Measurements from ENCODE around the gene ZNF546. TPM values are rescaled to one million over a fixed set of nuclear protein-coding genes. Genes with fewer than 3 reads are reported as not detected.

The ZNF546 gene
- total and polyA plus RNA-seq, 2 donors (not counting 1 experiment from before 2014, with no cell fraction given): 1.8 to 15.7 TPM

DNA sequence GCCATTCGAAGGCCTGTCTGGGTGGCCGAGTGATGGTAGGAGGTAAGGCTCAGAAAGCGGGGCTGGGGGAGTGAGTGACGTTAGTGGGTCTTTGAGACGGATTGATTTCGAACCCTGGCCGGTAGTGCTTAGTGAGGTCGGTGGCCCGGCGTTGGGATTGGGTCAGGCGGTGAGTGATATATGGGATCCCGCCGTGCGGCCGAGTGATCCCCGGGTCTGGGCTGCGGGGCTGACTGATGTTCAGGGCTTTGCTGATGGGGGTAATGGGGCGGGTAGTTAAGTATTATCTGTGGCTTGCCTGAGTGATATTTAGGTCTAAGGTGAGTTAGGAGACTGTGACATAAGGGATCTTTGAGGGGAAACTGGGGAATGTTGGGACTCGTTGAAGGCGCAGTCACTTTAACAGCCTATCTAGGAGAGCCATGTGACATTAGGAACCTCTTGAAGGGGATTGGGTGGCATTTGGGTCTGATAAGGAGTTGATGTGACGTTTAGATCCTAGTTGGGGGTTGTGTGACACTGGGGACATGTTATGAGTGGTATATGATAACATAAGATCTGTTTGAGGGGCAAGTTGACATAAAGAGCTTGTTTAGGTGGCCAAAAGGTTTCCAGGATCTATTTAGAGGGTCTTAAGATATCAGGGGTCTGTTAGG, 25.4 kb upstream of the ZNF546 start:
- H3K4me3 Mint-ChIP-seq: peak overlapping the region; percentile 92
- Histone ChIP-seq H3K27me3 (replicated peaks in 1 of 4; ENCODE audit: control extremely low read depth in 1 of 4, control insufficient read depth in 3 of 4, insufficient read depth in 4 of 4, low read length in 3 of 4) (no peaks in the 10 kb centered on the region), H3K4me1 (ENCODE audit: control insufficient read depth in 2 of 2, insufficient read depth in 2 of 2, low read length in 2 of 2) (peaks cover 23 to 25% of the 10 kb centered on the region in 2 donors), H3K27ac (ENCODE audit: low read length in 2 of 2) (peak overlapping the region; percentile 87 to 95), H3K9me3 (ENCODE audit: control extremely low read depth in 1 of 3, control insufficient read depth in 2 of 3, insufficient read depth in 1 of 3, low read length in 2 of 3) (no peaks in the 10 kb centered on the region), H3K9ac (ENCODE audit: low read length) (peak overlapping the region; percentile 98), H3K4me3 (ENCODE audit: control extremely low read depth in 1 of 5, extremely low read depth in 1 of 5, insufficient read depth in 1 of 5, low read depth in 2 of 5, low read length in 4 of 5) (peak overlapping the region; percentile 76 to 96 (median 89)), H3K36me3 (replicated peaks in 1 of 2; ENCODE audit: control extremely low read depth in 1 of 2, control insufficient read depth in 1 of 2, extremely low read depth in 1 of 2, insufficient read depth in 2 of 2, low read length in 1 of 2) (peaks cover 1 to 34% of the 10 kb centered on the region in 2 experiments), H3K4me2 (replicated peaks; ENCODE audit: low read depth, low read length, poor library complexity, severe bottlenecking) (peak overlapping the region; percentile 88), H4K20me1 (ENCODE audit: control insufficient read depth, insufficient read depth, low read length, poor library complexity, severe bottlenecking) (peaks cover 14% of the 10 kb centered on the region), H2AFZ (ENCODE audit: insufficient read depth, low read depth, low read length, poor library complexity, severe bottlenecking) (peak overlapping the region; percentile 95), H3K79me2 (ENCODE audit: control insufficient read depth, insufficient read depth, low read length) (peaks cover 32% of the 10 kb centered on the region)
- 7% methylated on average over 17 of the region's 21 CpGs for WGBS (ENCODE audit: insufficient coverage)
- H3K9me3 Mint-ChIP-seq (ENCODE audit: insufficient read depth): no peaks in the 10 kb centered on the region
- H3K27me3 Mint-ChIP-seq: no peaks in the 10 kb centered on the region
- H3K27ac Mint-ChIP-seq: peak overlapping the region; percentile 94
- intact Hi-C loops (cut with micrococcal nuclease): loop anchor here (1.0 to 5.0 kb wide), 7 partner anchors 25 to 581 kb away; partner anchors contain the start of genes FBL, MED29, PAF1 and ZNF780A
- no peak for DNase-seq
- TF ChIP-seq CTCF (IDR thresholded peaks at IDR 0.05) (no peak), EZH2 (IDR thresholded peaks at IDR 0.05; ENCODE audit: borderline replicate concordance, insufficient read depth, low read depth, low read length, poor library complexity, severe bottlenecking) (no peak)
- ChIA-PET CTCF (interaction anchor here (0.6 to 4.3 kb wide), 25 partner anchors 10 to 449 kb away, joined by 3 to 77 read pairs (median 11); partner anchors contain the start of genes DYRK1B, FBL and ZNF780B), POLR2A (interaction anchor here (1.0 to 2.2 kb wide), 5 partner anchors 18 to 138 kb away, joined by 5 to 29 read pairs (median 10); partner anchors contain the start of genes DYRK1B and ZNF546)
- H3K4me1 Mint-ChIP-seq: peaks cover 48% of the 10 kb centered on the region
- ATAC-seq (ENCODE audit: low read depth): no peak
